HG02588 (cell line): Measurements from ENCODE around the gene MAB21L3.

Source experiments
- ATAC-seq: cut with Tn5 transposase; IDR thresholded peaks from one replicate; pipeline ENCODE4 v1.9.1; 2021; ENCODE audit warnings: mild to moderate bottlenecking, moderate library complexity; ENCODE audit not compliant: unreplicated experiment

Gene MAB21L3

DNA sequence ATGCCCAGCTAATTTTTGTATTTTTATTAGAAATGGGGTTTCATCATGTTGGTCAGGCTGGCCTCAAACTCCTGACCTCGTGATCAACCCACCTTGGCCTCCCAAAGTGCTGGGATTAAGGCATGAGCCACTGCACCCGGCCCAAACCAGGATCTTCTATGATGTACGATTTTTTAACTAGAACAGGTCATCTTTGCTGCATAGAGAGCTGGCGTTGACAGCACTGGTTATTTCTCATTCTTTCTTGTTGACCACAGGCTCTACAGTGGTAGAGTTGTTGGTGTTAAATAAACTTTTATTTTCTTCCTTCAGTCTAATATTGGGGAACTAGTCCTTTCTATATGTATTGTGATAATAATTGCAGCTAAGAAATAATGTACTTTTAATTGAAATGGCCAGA, 3.8 kb upstream of the MAB21L3 start:
- ATAC-seq = no peak

DNA sequence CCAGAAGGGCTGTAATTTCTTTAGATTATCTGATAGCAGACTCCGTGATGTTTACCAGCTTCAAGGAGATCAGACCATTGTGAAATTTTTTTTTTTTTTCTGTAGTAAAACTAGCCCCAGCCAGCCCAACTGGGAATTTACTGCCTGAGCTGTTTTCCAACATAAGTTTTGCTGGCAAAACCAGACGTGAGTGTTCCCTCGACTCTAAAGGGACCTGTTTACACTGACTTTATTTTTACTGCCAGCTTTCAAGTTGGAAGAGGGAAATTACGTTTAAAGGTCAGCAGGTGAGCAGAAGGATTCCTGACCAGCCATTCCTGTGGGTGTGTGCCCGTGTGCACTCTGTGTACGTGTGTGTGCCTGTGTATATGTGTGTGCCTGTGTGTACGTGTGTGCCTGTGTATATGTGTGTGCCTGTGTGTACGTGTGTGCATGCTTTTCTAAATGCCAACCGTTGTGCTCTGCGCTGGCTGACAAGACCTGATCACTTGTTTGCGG, 374 bp downstream of the MAB21L3 start:
- no peak for ATAC-seq

DNA sequence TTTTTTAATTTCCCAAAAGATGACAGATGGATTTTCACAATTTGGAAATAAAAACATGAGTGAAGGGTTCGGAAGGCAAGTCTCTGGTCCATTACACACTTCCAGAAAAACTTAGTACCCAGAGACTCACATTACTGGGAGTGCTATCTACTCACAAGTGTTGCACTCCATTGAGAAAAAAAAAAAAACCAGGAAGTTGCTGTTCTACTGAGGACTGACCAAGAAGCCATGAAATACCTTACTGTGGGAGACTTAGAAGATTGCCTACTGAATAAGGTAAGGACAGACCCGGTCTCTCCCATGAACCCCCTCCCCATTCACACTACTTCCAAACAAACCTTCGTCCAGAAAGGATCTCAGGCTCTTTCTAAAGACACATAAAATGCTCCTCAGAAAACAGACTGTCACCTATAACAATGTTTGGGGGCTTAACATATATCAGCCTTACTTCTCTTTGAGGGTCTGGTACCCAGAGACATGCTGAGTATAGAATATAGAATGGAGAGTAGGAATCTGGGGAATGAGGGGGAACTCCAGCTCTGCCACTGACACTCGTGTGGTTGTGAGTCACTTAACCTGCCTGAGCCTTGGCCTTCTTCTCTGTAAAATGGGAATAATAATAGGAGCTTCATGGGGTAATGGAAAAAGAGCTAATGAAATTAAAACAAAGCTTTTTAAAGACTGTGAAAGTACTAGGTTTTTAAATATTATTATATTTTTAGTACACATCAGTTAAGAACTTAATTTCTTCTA, 1.4 kb downstream of the MAB21L3 start:
- no peak for ATAC-seq

DNA sequence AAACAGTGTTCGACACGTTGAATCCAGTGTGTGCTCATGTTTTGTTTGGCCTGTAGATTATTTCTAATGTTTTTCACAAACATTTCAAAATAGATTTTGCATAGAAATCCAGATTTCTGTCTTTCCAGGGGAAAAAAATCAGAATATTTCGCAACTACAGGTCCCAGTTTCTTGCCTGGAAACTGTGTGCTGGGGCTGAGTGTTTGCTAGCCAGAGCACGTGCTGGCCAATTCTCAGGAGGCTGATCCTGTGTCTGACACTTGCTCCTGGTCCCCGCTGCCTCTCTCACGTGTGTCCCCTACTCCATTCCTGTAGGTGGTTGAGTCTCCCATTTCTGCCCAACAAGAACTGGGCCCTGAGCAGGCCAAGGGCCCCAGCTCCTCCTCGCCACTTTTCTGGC, 2.4 kb downstream of the MAB21L3 start:
- no peak for ATAC-seq

DNA sequence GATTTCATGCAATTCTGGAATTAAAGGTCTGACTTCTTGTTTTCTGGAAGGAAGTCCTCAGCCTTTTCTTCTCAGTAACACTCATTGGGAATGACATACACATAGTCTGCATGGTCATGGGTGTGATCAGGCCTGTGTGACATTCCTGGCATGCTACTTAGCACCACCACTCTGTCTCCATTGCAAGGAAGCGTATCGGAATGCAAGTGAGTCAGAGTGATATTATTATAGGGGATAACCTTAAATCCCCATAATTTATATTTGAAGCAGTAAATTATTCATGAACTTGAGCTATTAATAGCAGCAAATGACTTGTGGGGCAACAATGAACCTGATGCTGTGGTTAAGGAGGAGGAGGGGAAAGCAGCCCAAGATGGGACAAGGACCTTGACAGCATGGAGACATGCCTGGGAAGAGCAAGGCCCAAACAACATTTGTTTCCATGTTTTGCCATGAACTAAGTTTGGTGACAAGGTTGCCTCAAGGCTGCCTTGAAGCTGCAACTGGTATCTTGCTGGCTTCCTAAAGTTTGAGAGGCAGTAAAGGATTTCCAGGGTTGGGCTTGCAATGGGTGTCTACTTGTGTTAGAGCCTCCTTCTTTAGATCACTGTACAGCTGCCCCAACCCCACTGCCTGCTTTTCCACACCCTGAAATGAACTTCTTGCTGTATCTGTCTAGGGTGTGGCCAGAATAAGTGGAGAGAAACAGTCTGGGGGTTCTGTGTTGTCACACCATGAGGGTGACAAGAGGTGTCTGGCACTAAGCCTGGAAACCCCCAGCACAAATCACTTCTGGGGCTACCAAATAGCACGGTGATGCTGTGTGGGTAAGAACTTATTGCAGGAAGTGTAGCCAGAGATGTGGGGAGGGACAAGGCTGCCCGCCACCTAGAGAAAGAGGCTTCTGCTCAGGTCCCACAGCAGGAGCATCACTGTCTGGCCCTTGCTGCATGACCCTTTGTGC, 4.6 kb downstream of the MAB21L3 start:
- ATAC-seq = no peak

DNA sequence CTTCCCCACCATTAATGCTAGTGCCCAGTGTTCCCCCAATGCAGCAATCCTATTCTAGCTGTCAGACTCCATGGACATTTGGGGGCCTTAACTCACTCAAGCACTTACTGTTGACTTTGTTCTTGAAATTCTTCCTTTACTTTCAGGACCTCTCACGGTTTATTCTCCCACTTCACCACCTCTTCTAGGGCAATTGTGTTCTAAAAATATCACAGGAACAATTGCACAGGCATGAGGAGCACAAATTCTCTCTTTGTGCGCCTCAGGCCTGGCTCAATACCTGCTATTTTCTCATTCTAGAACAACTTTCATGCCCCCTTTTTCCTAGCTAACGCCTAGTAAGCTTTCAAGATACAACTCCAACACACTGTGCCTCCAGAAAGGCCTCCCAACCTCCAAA, 7.3 kb downstream of the MAB21L3 start:
- no peak for ATAC-seq

DNA sequence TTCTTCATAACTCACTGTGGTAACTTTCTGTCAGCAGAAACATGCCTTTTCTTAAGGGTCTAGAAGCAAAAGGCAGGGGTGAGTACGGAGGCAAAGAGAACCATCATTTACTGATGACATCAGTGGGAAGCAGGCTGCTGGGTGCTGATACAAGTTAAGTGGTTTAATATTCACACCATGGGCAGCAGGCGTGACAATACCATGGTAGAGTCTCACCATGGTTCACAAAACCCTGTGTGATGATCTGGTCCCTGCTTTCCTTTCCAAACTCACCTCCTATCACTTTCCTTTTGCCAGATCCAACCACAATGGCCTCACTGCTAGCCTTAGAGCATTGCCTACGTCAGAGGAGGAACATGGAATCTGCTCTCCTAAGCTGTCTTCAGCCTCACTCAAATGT, 8.7 kb downstream of the MAB21L3 start:
- ATAC-seq = no peak

DNA sequence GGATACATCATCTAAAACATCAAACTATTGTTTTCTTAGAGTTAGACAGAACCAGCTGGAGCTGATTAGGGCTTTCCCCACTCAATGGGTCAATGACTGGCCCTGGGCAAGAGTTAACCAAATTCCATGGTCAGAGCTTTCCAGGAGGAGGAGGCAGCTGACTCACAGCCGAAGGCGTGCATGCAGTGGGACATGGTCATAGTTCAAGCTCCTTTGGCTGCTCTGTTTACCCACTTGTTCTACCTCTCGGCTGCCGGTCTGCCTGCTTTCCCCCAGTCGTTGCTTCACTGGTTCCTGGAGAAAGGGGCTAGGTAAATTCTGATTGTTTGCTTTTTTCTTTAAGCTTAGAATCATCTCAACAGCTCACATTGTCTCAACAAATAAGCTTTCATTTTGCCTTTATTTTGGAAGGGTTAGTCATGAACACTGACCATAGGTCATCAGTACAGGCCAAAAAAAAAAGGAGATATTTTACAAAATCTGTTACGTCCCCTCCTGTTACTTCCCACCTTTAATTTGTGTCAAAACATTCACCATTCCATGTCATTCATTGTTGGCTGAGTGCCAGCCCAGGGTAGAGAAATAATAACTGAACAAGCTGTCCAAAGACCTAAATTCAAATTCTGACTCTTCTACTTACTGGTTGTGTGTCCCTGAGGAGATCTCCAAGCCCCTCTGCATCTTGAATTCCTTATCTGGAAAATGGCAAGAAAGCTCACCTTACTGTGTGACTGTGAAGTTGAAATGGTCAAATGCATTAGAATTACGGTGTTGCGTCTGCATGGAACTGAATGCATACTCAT, 12.0 kb downstream of the MAB21L3 start:
- ATAC-seq = no peak

DNA sequence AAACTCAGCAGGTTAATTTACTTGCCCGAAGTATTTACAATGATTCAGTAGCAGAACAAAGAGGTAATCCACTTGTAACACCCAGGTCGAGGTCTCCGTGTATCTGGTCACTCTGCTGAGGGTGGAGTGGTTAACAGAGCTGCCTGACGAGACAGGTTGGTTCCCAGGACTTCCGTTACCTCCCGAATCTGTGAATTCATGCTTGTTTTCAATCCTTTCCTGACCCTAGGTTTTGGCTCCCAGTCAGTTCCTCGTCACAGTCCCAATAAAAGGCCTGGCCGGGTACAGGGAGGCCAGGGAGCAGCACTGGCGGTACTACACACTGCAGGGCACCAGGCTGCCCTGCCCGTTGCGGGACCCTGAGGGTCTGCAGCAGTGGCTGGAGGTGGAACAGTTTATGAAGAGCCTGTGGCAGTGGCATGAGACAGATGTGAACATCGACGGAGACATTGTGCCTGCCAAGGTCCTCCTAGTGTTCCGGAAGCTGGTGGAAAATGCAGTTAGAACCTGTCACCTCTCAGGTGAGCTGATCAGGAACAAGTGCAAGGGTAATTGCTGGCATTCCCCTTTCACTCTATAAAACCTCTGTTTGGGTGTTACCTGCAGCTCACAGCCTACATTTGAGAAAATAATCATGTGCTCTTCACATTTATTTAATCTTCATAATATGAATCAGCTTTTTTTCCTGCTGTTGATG, 12.8 kb downstream of the MAB21L3 start:
- ATAC-seq = no peak

DNA sequence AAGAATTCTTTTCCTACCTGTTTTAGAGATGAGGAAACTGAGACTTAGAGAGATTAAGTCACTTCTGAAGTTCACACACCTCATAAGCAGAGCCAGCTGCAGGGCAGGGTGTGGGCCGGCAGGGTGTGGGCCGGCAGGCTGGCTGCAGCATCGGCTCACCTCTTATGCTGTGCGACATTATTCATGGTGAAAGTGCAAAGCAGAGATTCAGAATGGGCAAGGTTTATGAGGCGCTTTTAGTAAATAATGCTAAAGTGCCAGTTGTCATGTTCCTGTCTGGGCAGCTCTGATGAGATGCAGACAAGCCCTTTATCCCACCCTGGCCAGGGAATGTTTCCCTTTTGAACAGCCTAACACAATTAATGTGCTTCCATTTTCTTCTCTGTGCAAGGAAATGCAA, 14.6 kb downstream of the MAB21L3 start:
- no peak for ATAC-seq

DNA sequence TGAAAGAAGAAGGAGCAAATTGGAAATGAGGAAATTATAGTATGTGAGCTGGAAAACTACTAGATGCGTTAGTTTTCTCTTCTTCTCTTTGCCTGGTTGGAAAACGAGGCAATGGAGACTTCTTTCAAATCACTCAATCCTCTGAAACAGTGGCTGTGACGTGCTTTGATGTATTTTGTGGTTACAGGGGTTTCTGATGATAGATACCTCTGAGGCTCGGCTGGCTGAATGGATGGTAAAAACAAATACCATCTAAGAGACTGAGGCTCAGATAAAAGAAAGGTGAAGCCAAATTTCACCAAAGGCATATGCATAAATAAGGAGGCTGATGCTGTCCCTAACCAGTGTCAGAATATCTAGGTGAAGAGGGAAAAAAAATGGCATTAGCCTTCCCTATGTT, 15.1 kb downstream of the MAB21L3 start:
- no peak for ATAC-seq

DNA sequence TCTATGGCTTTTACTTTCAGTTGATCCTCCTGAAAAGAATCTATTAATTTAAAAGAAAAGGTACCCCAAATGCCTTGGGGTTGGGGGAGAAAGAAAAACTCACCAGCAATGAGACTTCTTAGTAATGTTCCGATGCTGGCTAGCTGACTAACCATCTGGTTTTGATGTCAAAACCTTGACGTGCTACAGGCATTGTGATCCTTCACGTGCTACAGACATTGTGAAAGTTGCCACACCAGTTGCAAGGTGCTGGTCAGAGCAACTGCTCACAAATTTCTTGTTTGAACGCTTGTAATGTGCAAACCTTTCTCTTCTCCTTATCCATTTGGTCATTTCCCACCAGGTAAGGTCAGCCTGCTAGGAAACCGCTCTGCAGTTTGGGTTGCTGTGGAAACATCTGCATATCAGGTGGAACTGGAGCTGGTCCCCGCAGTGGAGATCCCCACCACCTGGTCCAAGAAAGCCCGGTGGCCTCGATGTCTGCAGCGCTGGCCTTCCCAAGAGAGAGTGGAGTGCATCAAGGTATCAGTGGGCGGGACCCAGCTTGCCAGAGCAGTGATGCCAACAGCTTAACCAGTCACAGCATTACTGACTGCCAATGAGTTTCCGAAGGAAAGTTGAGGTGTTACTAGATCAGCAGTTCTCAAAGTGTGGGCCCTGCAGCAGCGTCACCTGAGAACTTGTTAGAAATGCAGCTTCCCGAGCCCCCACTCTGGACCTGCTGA, 16.1 kb downstream of the MAB21L3 start:
- no peak for ATAC-seq

DNA sequence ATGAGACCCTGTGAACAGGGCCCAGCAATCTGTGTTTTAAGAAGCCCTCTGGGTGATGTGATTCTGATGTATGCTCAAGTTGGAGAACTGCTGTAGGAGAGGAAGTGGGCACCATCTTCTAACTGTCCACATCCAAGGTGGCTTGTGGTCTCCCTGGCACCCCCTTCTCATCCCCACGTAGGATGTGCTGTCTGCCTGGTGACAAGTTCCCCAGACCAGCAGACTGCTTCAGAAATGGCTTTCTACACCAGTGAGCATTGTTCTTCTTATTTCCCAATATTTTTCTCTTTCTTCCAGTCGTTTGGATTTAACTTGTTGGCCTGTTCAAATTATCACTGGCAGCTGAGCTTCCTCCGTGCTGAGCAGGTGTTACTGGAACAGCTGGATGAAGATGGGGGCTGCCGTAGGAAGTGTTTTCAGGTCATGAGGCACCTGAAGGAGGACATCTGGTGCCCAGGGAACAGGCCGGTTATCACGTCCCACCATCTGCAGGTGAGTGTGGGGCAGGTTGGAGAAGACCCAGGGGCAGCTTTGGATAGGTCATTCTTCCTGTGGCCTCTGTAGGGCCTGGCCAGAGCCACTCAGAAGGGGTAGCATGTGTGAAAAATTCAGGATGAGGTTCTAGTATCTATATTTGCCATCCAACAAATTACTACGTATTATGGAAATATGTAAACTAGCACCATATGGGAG, 16.8 kb downstream of the MAB21L3 start:
- ATAC-seq = no peak

DNA sequence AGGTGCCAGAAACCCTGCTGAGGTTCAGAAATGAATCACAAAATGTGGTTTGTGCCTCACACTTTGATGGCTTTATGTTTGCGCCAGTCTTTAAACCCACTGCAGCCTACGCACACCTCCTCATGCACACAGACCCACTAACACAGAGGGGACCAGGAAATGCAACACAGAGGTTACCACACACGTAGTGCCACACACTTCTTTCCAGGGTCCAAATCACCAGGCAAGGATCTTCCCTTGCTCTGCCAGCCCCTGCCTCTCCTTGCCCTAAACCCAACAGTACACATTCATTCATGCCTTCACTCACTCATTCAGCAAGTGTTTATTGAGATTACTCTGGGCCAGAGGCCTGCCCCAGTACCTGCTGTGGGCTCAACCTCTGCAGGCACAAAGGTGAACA, 17.5 kb downstream of the MAB21L3 start:
- ATAC-seq = no peak

DNA sequence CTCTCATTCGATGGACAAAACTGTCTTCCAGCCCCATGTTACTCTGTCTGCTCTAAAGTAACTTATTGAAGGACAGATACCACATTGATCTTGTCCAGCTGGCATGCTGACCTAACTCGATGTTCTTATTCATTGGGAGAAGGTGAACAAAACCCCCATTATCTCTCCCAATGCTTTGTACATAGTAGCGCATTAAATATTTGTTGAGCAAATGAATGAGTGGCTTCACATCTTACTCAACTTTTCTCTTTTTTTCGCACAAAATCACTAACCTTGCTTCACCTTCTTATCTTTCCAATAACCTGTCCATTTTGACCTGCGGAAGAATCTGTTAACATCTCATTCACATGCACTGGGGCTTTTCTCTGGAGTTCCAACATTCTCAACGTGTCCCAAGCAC, 18.3 kb downstream of the MAB21L3 start:
- ATAC-seq = no peak

DNA sequence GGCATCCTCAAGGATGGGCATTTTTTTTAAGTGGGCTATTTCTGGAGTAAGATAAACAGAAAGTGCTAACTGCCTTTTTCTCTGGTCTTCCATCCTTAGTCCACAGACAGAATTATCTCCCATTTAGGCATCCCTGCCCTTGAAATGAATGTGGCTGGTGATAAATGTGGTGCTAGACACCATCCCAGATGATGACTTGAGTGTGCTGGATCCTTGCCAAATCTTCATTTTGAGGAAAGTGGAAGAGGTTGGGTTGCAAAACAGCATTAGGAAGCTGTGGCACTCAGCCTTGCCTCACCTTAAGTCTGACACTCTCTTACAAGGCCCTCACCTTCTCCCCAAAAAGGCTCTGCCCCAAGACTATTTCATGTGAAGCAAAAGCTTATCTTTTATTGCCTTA, 19.2 kb downstream of the MAB21L3 start:
- no peak for ATAC-seq

DNA sequence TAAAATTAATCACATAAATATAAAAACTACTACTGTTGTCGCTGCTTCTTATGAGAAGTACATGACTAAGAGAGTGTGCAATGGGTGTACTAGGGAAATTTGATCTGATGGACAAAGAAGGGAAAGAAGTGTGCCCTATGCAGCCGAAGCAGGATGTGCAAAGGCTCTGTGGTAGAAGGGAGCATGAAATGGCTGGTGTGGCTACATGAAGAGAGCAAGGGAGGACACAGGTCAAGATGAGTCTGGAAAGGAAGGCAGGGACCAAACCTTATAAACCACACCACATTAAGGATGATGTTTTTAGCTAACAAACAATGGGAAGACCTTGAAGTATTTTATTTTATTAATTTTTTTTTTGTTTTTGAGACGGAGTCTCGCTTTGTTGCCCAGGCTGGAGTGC, 20.0 kb downstream of the MAB21L3 start:
- no peak for ATAC-seq

DNA sequence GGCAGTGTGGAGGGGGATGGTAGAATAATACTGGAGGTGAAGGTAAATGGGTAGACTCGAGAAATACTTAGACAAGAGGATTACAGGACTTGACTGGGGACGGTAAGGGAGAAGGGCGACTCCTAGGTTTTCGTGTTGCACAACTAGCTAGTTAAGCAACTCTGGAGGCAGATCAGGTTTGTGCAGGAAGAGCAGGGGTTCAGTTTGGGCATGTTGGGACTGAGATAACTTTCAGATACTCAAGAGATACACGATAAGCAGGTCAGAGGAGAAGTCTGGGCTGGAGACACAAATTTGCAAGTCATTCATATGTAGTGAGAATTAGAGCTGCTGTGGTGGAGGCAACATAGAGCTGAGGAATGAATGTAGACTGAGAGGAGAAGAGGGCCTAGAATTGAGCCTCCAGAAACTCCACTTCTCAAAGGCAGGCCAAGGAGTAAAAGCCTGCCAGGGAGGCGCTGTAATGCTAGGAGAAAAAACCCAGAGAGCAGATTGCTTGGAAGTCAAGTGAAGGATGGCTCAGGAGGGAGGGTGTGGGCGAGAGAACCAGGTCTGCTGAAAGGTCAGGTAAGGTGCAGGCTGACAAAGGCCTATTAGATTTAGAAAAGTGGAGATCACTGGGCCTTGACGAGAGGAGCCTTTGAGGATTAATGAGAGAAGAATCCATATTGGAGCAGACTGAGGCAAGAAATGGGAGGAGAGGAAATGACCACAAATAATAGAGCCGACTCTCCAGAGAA, 20.8 kb downstream of the MAB21L3 start:
- no peak for ATAC-seq
